Measurements from ENCODE around the gene ANO7.

- no peak for TF ChIP-seq POLR2A (IDR thresholded peaks at IDR 0.05)
- TF ChIP-seq CTCF (IDR thresholded peaks at IDR 0.05) = no peak
These were observed 22.8 kb downstream of the ANO7 start for GRCh38 chr2:241211276-241211675.
